Vagina (tissue), 2 donors: ENCODE results near the gene TRABD2B.

Experiments
- POLR2A ChIP-seq, 2 donors: fragments of 450-650 bp; IDR thresholded peaks; one replicate each; pipeline ENCODE4 v1.6.1; 2017; ENCODE audit warnings: antibody characterized with exemption in 2 of 2, mild to moderate bottlenecking in 2 of 2, moderate library complexity in 2 of 2
- POLR2AphosphoS5 ChIP-seq, 2 donors: sonication (generic); formaldehyde crosslinking; IDR thresholded peaks; one replicate each; pipeline ENCODE4 v1.9.0; 2017; ENCODE audit warnings: antibody characterized with exemption in 2 of 2, mild to moderate bottlenecking in 2 of 2, low read depth in 1 of 2; ENCODE audit not compliant: insufficient read depth in 1 of 2
- TF ChIP-seq, protein P1 (sequence below), 3 experiments: fragments of 450-650 bp in 2 of 3; fragments of 200-600 bp in 1 of 3; sonication (generic) in 1 of 3; IDR thresholded peaks; one replicate each; pipeline ENCODE4 v1.5.1; 2017 to 2019; ENCODE audit warnings: antibody characterized with exemption in 3 of 3, mild to moderate bottlenecking in 2 of 3, moderate library complexity in 2 of 3

DNA sequence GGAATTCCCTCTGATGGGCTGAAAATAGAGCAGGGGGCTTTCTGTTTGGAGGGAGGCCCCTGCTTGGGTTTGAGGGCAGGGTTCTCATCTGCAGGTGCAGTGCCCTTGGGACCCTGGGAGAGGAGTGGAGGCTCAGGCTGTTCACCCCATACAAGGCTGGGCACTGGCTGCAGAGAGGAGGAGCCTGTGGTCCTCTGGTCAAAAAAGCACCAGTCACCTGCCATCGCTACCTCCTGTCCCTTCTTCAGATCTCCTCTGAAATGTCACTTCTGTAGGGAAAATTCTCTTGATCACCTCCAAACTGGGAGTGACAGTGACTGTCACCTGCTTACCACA, 108.9 kb downstream of the TRABD2B start:
- TF ChIP-seq, protein P1, sequence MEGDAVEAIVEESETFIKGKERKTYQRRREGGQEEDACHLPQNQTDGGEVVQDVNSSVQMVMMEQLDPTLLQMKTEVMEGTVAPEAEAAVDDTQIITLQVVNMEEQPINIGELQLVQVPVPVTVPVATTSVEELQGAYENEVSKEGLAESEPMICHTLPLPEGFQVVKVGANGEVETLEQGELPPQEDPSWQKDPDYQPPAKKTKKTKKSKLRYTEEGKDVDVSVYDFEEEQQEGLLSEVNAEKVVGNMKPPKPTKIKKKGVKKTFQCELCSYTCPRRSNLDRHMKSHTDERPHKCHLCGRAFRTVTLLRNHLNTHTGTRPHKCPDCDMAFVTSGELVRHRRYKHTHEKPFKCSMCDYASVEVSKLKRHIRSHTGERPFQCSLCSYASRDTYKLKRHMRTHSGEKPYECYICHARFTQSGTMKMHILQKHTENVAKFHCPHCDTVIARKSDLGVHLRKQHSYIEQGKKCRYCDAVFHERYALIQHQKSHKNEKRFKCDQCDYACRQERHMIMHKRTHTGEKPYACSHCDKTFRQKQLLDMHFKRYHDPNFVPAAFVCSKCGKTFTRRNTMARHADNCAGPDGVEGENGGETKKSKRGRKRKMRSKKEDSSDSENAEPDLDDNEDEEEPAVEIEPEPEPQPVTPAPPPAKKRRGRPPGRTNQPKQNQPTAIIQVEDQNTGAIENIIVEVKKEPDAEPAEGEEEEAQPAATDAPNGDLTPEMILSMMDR (IDR thresholded peaks at IDR 0.05): no peak
- no peak for TF ChIP-seq POLR2A (IDR thresholded peaks at IDR 0.05)
- no peak for TF ChIP-seq POLR2AphosphoS5 (IDR thresholded peaks at IDR 0.05; ENCODE audit: insufficient read depth in 1 of 2, low read depth in 1 of 2)
